Glomerular visceral epithelial cell (primary cell): ENCODE measurements around the gene CASZ1.

Experiments used
- DNase-seq: peaks from one replicate; pipeline ENCODE4 v3.0.0-alpha.2; 2016; ENCODE audit errors: extremely low spot score

Gene CASZ1

DNA sequence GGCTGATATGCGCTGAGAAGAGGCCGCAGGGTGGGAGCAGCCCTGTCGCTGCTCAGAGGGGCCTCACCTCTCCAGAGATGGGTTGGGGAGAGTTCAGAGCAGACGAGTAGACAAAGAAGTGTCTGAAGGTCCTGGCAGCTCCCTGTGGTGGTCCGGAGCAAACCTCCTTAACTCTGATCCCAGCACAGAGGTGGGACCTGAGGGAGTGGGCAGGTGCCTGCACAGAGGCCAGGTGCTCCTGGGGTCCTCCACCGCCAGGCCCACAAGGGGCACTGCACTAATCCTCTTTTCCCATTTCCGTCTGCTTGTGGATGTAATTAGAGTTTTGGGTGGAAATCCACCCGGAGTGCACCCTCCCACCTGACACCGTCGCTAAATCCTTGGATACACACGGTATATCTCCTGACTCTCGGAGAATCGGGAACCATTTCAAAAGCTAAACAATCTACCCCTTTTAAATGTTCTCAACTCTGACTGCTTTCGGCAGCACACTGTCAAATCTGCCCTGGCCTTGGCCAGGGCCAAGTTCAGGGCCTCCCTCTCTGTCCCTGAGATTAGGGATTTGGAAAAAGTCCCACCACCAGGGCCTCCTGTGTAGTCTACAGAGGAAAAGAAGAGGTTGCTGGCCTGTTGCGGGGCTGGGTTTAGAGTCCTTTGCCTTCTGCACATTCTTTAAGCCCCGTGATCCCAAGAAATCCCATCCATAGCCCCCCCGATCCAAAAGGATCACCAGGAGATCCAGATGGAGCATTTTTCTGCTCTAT is 22.4 kb downstream of the CASZ1 start:
- DNase-seq = no peak

GRCh38 chr1:10773376-10773775 is 23.1 kb downstream of the CASZ1 start:
- no peak for DNase-seq

DNA sequence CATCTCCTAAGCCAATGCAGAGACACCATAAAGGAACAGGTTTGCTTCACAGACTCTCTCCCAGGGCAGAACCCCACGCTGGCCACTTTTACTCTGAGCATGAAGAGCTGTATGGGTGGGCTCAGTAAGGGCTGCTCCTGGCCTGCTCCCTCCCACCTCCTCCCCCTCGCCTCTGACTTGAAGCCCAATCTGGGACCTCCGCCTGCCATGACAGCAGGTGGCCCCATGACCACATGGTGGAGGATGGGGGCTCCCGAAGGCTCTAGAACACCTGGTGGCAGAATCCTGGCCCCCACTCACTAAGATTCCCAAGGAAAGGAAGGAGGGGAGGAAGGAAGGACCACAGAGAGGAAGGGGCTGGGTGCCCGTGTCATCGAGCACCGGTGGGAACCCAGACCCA is 23.7 kb downstream of the CASZ1 start:
- DNase-seq = no peak

DNA sequence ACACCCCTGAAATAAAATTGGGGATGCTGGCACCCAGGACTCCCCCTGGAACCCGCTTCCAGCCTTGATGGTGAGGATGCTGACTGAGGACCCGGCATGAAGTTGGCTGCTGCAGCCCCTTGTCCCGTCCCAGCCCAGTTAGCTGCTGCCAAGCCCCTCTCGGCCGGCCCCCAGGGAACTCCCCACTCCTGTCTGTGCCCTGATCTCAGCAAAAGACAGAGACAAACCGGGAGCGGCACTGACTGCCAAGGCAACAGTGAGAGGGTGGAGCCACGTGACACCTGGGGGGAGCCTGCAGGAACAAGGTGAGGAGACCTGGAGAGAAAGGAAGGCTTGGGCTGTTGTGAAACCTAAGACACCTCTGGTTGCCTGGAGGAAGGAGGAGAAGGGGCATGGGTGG is 24.7 kb downstream of the CASZ1 start:
- no peak for DNase-seq

DNA sequence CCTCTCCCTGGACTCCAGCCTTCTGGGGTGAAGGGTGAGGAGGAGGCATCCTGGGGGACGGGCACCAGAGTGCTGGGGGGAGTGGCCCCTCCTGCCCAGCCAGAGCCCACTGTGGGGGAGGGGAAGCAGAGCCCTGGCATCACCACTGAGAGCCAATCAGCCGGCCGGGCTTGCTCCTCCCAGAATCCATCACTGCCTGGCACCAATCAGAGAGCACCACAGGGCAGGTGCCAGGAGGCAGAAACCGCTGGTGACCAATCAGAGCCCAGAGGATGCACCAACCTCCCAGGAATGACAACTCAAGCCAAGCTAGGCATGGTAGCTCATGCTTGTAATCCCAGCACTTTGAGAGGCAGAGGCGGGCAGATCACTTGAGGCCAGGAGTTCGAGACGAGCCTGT is 27.9 kb downstream of the CASZ1 start:
- no peak for DNase-seq

DNA sequence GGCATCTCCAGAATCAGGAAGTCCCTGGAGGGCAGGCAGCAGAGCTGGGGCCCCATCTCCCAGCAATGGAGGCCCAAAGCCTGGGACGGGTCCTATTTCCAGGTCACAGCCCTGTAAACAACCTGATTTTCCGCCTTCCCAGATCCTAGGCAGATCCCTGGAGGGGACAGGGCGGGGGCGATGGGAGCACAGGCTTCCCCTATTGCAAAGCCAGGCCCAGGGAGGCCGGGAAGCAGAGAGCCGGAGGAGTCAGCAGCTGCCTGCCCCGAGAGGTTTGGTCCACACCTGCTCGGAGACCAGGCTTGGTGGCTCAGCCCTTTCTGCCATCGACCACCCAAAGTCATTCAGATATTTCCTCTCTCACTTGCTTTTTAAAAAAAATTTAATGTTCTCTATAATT is 29.2 kb downstream of the CASZ1 start:
- DNase-seq = no peak

- DNase-seq = no peak
These were observed 30.5 kb downstream of the CASZ1 start for GRCh38 chr1:10765734-10766478.

DNA sequence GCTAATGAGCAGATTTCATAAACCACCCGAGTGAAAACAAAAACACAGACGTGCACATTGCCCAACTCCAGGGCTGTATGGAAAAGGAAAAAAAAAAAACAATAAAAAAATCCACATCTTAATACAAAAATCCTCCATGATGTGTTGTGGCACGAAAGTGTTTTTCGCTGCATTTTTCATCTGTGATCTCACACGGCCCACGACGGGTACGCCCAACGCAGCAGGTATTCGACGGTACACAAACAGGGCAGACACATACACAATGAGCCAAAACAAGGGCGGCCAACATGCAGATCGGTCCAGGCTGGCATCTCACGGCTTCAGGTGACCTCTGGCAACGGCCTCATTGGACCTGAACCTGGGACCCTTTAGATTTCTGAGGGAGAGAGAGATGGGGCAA is 31.1 kb downstream of the CASZ1 start:
- no peak for DNase-seq

DNA sequence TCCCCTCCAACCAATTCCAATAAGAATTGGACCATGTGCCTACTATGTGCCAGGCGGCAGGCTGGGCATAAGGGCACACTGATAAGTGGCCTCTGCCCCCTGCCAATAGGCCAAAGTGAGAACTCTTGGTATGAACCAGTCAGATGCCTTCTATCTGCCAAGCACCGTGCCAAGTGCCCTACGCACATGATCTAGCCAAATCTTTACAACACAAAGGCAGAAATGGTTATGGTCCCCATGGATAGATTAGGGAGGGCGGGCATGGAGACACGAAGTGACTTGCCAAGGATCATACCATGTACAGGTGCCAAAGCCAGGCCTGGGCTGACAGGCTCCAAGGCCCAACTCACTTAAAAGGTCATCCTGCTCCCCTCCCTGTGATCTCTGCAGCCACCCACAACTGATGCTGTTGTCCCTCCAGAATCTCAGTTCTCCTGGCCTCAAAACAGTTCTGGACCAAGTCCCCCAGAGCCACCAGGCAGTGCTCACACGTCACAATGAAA is 32.1 kb downstream of the CASZ1 start:
- DNase-seq = no peak

GRCh38 chr1:10762875-10763274 is 33.6 kb downstream of the CASZ1 start:
- no peak for DNase-seq

GRCh38 chr1:10762153-10762523 is 34.3 kb downstream of the CASZ1 start:
- no peak for DNase-seq

- DNase-seq = no peak
These were observed 34.8 kb downstream of the CASZ1 start for GRCh38 chr1:10761503-10762152.

DNA sequence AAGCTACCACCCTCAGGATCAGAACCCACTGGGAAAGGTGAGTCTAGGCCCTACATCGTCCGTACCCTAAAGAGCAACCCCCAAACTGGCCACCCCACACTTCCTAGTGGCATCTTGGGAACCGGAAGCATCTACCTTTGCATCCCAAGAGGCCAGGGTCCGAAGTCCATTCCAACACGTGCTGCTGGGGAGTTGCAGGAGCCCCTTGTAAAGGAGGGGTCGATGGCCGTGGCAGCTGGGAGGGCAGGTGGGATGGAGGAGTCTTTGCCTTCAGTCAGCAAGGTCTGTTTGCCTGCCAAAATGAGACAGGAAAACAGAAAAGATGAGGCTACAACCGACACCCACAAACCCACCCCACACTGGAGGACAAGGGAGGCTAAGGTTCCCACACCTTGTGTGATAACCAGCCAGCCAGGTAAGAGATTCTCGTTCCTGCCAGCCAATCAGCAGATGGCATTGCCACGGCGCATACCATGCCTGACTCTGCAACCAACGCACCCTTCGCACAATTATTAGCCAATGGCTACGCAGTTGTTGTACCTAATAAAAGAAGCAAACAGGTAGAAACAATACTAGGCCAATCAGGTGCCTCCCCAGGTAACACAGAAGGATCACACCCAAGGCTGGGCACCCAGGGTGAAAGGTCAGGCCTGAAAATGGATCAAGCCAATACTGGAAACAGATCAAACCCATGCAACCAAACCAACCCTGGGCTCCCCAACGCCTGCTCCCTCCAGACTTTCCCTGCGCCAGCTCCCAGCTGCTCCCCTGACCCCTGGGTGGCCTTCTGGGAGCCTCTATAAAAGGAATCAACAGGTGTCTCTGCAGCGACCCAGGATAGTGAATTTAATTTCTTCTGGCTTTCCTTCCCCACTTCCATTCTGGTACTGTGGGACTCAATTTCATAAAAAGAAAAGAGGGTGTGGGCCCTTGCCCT is 35.6 kb downstream of the CASZ1 start:
- no peak for DNase-seq

DNA sequence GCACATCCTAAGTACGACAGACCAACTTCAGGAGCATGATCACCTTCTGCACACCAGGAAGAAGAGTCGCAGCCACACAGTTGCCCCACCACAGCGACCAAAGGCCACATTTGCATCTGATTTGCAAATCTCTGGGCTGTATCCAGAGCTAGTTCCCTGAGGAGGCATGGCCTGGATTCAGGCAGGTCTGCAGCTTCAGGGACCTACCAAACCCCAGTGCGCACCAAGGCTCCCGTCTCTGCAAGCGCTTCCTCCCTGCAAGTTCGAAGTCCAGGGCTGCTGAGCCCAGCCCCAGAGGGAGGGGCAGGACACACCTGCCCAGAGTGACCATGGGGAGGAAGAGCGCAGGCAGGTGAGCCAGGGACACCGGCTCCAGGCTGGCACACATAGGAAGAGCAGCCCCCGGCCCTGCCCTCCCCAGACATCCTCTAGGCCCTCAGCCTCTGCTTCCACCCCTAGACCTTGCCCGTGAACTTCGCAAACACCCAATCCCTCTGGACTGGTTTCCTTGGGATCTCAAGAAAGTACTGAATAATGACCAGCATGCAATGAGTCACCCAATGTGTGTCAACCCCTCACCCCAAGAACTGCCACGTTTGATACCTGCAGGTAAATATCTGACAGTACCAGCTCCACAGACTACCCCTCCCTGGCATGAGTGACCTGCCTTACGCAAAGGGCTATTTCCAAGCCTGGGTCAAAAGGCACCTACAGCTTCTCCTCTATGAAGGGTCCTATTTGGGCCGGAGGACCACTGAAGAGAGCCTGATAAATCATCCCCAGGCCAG is 36.8 kb downstream of the CASZ1 start:
- no peak for DNase-seq

DNA sequence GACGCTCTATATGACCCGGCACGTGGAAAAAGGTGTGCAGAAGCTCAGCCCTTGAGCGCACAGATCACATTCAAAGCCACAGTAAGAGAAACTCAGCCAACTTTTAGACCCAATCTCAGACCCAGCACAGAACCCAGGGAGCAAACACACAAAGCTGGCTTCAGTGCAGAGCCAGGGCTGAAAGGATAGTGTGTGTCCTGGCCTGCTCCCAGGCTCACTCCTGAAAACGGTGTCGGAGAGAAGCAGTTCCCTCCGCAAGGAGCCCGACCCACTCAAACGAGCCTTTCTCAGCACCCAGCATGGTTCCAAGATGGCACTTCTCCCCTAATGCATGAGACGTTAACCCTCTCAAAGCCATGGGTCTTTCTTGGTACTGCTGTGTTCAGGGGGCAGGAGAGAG is 39.6 kb downstream of the CASZ1 start:
- no peak for DNase-seq

DNA sequence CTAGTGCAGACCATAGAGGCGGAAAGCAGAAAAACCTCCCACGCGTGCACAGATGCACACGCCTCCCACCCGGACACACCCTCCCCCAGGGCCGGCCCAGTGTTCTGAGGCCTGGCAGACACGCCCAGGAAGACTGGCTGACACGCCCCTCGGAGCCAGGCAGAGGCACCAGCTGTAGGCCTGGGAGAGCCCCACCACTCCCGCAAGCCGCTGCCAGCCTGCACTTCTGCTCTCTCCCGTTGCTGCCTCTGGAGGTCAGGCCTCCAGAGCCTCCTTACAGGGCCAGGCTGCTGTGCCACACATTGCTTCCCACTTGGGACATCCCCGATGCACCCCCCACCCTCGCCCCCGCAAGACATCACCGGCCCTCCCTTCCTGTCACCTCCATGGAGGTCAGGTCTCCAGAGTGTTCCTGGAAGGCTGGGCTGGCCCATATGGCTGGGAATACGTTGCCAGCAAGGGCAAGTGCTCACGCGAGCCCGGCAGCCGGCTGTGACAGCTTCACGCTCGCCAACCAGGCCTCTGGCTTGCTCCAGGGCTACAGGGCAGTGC is 40.4 kb downstream of the CASZ1 start:
- peak; percentile 21 for DNase-seq

- no peak for DNase-seq
These were observed 41.7 kb downstream of the CASZ1 start for GRCh38 chr1:10754568-10755329.

DNA sequence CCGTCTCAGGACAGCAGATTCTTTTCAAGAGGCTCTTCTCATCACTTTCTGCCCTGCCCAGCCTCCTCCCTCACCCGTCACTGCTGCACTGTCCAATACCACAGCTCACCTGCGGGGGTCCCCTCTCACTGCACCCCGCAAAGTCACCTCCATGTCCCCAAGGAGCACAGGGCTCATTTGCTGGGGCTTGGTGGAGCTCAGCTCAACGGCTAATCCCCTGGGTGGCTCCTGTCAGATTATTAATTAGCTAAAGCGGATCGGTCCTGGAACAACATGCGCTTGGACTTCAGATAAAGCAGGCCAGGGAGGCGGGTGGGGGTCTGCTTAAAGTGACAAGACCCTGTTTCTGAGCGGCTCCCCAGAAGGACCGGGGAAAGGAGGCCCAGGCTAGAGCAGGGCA is 43.1 kb downstream of the CASZ1 start:
- no peak for DNase-seq

GRCh38 chr1:10751561-10752085 is 44.8 kb downstream of the CASZ1 start:
- DNase-seq = no peak

GRCh38 chr1:10751160-10751559 is 45.3 kb downstream of the CASZ1 start:
- no peak for DNase-seq
